ENCODE measurements around the gene MYCL. TPM values are rescaled to one million over a fixed set of nuclear protein-coding genes. Genes with fewer than 3 reads are reported as not detected.

The MYCL gene
- polyA plus RNA-seq, 3 donors = 24.8 to 84.0 (median 74.7) TPM

- Mint-ChIP-seq H3K4me3 (no peak overlapping the region), H3K36me3 (no peaks in the 10 kb centered on the region), H3K27me3 (ENCODE audit: low read depth in 3 of 3) (peaks cover 0 to 7% (median 2%) of the 10 kb centered on the region in 3 donors), H3K27ac (peak overlapping the region in 1 of 7 donors; percentile 48), H3K9me3 (no peaks in the 10 kb centered on the region), H3K4me1 (peaks cover 37% of the 10 kb centered on the region)
- H3K27me3 ChIP-seq (ENCODE audit: control insufficient read depth in 2 of 2, insufficient read depth in 2 of 2, low read length in 2 of 2) = no peaks in the 10 kb centered on the region
- no peaks in the 10 kb centered on the region for H4K20me1 ChIP-seq (ENCODE audit: insufficient read depth, low read length)
- H2AFZ ChIP-seq (ENCODE audit: insufficient read depth, low read depth, low read length, poor library complexity, severe bottlenecking) = no peak overlapping the region
- intact Hi-C loops (cut with micrococcal nuclease) = loop anchor here in 1 of 2 donors (5.0 kb wide), 1 partner anchor 151 kb away; no protein-coding TSS in a partner anchor
- no peak overlapping the region for H3K9ac ChIP-seq (ENCODE audit: insufficient read depth, low read length, poor library complexity, severe bottlenecking)
- no peak overlapping the region for H3K4me2 ChIP-seq (replicated peaks; ENCODE audit: extremely low read depth, low read length, poor library complexity, severe bottlenecking)
- TF ChIP-seq, protein P1, sequence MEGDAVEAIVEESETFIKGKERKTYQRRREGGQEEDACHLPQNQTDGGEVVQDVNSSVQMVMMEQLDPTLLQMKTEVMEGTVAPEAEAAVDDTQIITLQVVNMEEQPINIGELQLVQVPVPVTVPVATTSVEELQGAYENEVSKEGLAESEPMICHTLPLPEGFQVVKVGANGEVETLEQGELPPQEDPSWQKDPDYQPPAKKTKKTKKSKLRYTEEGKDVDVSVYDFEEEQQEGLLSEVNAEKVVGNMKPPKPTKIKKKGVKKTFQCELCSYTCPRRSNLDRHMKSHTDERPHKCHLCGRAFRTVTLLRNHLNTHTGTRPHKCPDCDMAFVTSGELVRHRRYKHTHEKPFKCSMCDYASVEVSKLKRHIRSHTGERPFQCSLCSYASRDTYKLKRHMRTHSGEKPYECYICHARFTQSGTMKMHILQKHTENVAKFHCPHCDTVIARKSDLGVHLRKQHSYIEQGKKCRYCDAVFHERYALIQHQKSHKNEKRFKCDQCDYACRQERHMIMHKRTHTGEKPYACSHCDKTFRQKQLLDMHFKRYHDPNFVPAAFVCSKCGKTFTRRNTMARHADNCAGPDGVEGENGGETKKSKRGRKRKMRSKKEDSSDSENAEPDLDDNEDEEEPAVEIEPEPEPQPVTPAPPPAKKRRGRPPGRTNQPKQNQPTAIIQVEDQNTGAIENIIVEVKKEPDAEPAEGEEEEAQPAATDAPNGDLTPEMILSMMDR (IDR thresholded peaks at IDR 0.05) = no peak
- H3K36me3 ChIP-seq (replicated peaks in 1 of 2; ENCODE audit: control insufficient read depth in 1 of 2, insufficient read depth in 2 of 2, low read length in 2 of 2) = no peaks in the 10 kb centered on the region
- no peak overlapping the region for H3K4me3 ChIP-seq (replicated peaks in 1 of 3; ENCODE audit: low read depth in 2 of 3, low read length in 3 of 3)
- WGBS (ENCODE audit: insufficient coverage) = 100% methylated on average over 1 of the region's 2 CpGs
- peak in 1 of 3 donors; percentile 30 for DNase-seq
- H3K27ac ChIP-seq (ENCODE audit: low read depth in 1 of 2, low read length in 2 of 2) = no peak overlapping the region
- peaks cover 16% of the 10 kb centered on the region for H3K79me2 ChIP-seq (ENCODE audit: insufficient read depth, low read length)
- H3K4me1 ChIP-seq (ENCODE audit: control insufficient read depth in 1 of 2, insufficient read depth in 2 of 2, low read length in 2 of 2) = peaks cover 45 to 57% of the 10 kb centered on the region in 2 donors
- H3K9me3 ChIP-seq (replicated peaks in 1 of 2; ENCODE audit: control insufficient read depth in 1 of 2, insufficient read depth in 1 of 2, low read length in 2 of 2) = no peaks in the 10 kb centered on the region
Measured at GRCh38 chr1:39886757-39887231, 14.9 kb downstream of the MYCL start.

DNA sequence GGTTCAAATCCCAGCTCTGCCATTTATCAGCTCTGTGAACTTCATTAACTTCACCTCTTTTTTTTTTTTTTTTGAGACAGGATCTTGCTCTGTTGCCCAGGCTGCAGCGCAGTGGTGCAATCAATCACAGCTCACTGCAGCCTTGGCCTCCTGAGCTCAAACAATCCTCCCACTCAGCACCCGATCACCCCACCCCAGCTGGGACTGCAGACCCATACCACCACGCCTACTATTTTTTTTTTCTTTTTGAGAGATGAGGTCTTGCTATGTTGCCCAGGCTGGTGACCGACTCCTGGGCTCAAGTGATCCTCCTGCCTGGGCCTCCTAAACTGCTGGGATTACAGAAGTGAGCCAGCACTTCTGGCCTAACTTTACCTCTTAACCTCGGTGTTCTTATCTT lies 16.2 kb downstream of the MYCL start:
- TF ChIP-seq, protein P1 (IDR thresholded peaks at IDR 0.05) = no peak
- Mint-ChIP-seq H3K27me3 (ENCODE audit: low read depth in 3 of 3) (peaks cover 0 to 7% (median 2%) of the 10 kb centered on the region in 3 donors), H3K36me3 (no peaks in the 10 kb centered on the region), H3K27ac (peak overlapping the region in 1 of 7 donors; percentile 22), H3K4me3 (no peak overlapping the region), H3K4me1 (peaks cover 32% of the 10 kb centered on the region), H3K9me3 (no peaks in the 10 kb centered on the region)
- Histone ChIP-seq H3K36me3 (replicated peaks in 1 of 2; ENCODE audit: control insufficient read depth in 1 of 2, insufficient read depth in 2 of 2, low read length in 2 of 2) (no peaks in the 10 kb centered on the region), H3K4me1 (ENCODE audit: control insufficient read depth in 1 of 2, insufficient read depth in 2 of 2, low read length in 2 of 2) (peaks cover 38 to 54% of the 10 kb centered on the region in 2 donors), H3K4me3 (replicated peaks in 1 of 3; ENCODE audit: low read depth in 2 of 3, low read length in 3 of 3) (no peak overlapping the region), H4K20me1 (ENCODE audit: insufficient read depth, low read length) (no peaks in the 10 kb centered on the region), H3K27me3 (ENCODE audit: control insufficient read depth in 2 of 2, insufficient read depth in 2 of 2, low read length in 2 of 2) (no peaks in the 10 kb centered on the region), H3K9ac (ENCODE audit: insufficient read depth, low read length, poor library complexity, severe bottlenecking) (no peak overlapping the region), H2AFZ (ENCODE audit: insufficient read depth, low read depth, low read length, poor library complexity, severe bottlenecking) (no peak overlapping the region), H3K4me2 (replicated peaks; ENCODE audit: extremely low read depth, low read length, poor library complexity, severe bottlenecking) (no peak overlapping the region), H3K9me3 (replicated peaks in 1 of 2; ENCODE audit: control insufficient read depth in 1 of 2, insufficient read depth in 1 of 2, low read length in 2 of 2) (no peaks in the 10 kb centered on the region), H3K79me2 (ENCODE audit: insufficient read depth, low read length) (peaks cover 29% of the 10 kb centered on the region), H3K27ac (ENCODE audit: low read depth in 1 of 2, low read length in 2 of 2) (no peak overlapping the region)
- 87% methylated on average over 3 of the region's 5 CpGs for WGBS (ENCODE audit: insufficient coverage)
- DNase-seq = no peak
- intact Hi-C loops (cut with micrococcal nuclease) = loop anchor here in 1 of 2 donors (5.0 kb wide), 1 partner anchor 152 kb away; no protein-coding TSS in a partner anchor
